Measurements from ENCODE around the gene OTOG. TPM values are rescaled to one million over a fixed set of nuclear protein-coding genes. Genes with fewer than 3 reads are reported as not detected.

The OTOG gene
- total and polyA plus RNA-seq, 2 donors (not counting 3 experiments of a cell fraction or from before 2014, with no cell fraction given): not detected

DNA sequence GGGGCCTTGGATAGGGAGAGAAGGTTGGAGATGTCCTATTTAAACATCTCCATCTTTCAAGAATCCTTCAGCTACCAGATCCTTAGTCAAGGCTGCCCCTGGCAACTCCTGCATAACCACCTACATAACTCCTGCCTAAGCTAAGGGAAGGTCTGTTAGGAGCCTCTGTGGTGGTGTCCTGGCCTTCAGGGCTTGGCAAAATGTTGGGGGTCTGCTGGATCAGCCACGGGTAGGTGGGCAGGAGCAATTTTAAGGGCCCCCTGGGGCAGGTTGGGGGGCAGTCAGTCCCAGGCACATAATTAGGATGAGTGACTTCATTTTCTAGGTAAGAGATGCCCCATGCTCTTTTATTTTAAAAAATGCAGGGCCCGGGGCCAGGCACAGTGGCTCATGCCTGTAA, 28.7 kb upstream of the OTOG start:
- no peaks in the 10 kb centered on the region for H3K79me2 ChIP-seq (ENCODE audit: control insufficient read depth, insufficient read depth, low read length)
- no peak overlapping the region for H3K4me3 ChIP-seq (replicated peaks in 1 of 3; ENCODE audit: insufficient read depth in 1 of 3, low read depth in 1 of 3, low read length in 3 of 3)
- ChIA-PET CTCF (interaction anchor here (1.0 to 4.3 kb wide), 5 partner anchors 9 to 134 kb away, joined by 3 to 26 read pairs (median 8); no protein-coding TSS in a partner anchor), POLR2A (interaction anchor here (0.7 kb wide), 1 partner anchor 10 kb away, joined by 3 read pairs; no protein-coding TSS in a partner anchor)
- H2AFZ ChIP-seq (ENCODE audit: low read depth, low read length): no peak overlapping the region
- no peak for TF ChIP-seq POLR2AphosphoS5 (IDR thresholded peaks at IDR 0.05; ENCODE audit: insufficient read depth, low read depth, low read length)
- no peak for TF ChIP-seq POLR2A (IDR thresholded peaks at IDR 0.05; ENCODE audit: low read depth, low read length)
- TF ChIP-seq MYC (IDR thresholded peaks at IDR 0.05; ENCODE audit: low read depth, low read length): no peak
- TF ChIP-seq FOS (IDR thresholded peaks at IDR 0.05; ENCODE audit: borderline replicate concordance, insufficient read depth, low read length): no peak
- TF ChIP-seq JUN (IDR thresholded peaks at IDR 0.05; ENCODE audit: borderline replicate concordance, insufficient read depth, insufficient read length, low read depth): no peak
- no peak for TF ChIP-seq MAX (IDR thresholded peaks at IDR 0.05; ENCODE audit: insufficient read depth, insufficient read length)
- no peak for TF ChIP-seq EZH2 (IDR thresholded peaks at IDR 0.05; ENCODE audit: borderline replicate concordance, low read depth, low read length, severe bottlenecking)
- DNase-seq (ENCODE audit: low read depth, low spot score) (no peak), FAIRE-seq (no peak)
- no peaks in the 10 kb centered on the region for H3K9me1 ChIP-seq (replicated peaks; ENCODE audit: control insufficient read depth, extremely low read depth, insufficient read depth, low read length)
- no peak overlapping the region for H3K27ac ChIP-seq (ENCODE audit: insufficient read depth, low read depth, low read length)
- H3K27me3 ChIP-seq (ENCODE audit: control insufficient read depth in 2 of 2, insufficient read depth in 2 of 2, low read length in 2 of 2): peaks cover 0 to 3% of the 10 kb centered on the region in 2 experiments
- H3K9ac ChIP-seq (replicated peaks; ENCODE audit: extremely low read depth, insufficient read depth, low read length): no peak overlapping the region
- intact Hi-C loops (cut with micrococcal nuclease): no loop called here
- H4K20me1 ChIP-seq (replicated peaks; ENCODE audit: control insufficient read depth, extremely low read depth, insufficient read depth, low read length): no peaks in the 10 kb centered on the region
- H3K4me1 ChIP-seq (ENCODE audit: control insufficient read depth, extremely low read depth, insufficient read depth, low read length): no peaks in the 10 kb centered on the region
- dilution Hi-C loops (cut with MboI; ENCODE audit: extremely low pct_ligation_motif_present, low sequenced_read_pairs): no loop called here
- no peaks in the 10 kb centered on the region for H3K9me3 ChIP-seq (replicated peaks; ENCODE audit: control insufficient read depth, insufficient read depth, low read length)
- no TSS peak for BruUV-seq (replicated peaks)
- H3K36me3 ChIP-seq (ENCODE audit: control insufficient read depth in 2 of 2, extremely low read depth in 1 of 2, insufficient read depth in 2 of 2, low read length in 2 of 2): no peaks in the 10 kb centered on the region
- no peak overlapping the region for H3K4me2 ChIP-seq (ENCODE audit: insufficient read depth, low read length)

Measured in endothelial cell of umbilical vein (primary cell).